GM19099 (cell line): ENCODE measurements around the gene FASLG.

Experiments used
- POLR2A ChIP-seq: IDR thresholded peaks from 3 replicates; pipeline ENCODE4 v1.6.1; 2011; ENCODE audit warnings: low read depth; ENCODE audit not compliant: insufficient read length; ENCODE audit errors: extremely low read depth

Gene FASLG

GRCh38 chr1:172658871-172659453 is at the start of gene FASLG:
Gene FASLG, plus strand, starts transcription at chr1:172659103. Its CDS starts 99 bp downstream, at chr1:172659202.
- TF ChIP-seq POLR2A, result no peak

GRCh38 chr1:172609528-172609927 is 49.4 kb upstream of the FASLG start:
- no peak for TF ChIP-seq POLR2A

GRCh38 chr1:172612478-172612877 is 46.4 kb upstream of the FASLG start:
- TF ChIP-seq POLR2A, result no peak

GRCh38 chr1:172613294-172613693 is 45.6 kb upstream of the FASLG start:
- no peak for TF ChIP-seq POLR2A

GRCh38 chr1:172616195-172616594 is 42.7 kb upstream of the FASLG start:
- no peak for TF ChIP-seq POLR2A

- no peak for TF ChIP-seq POLR2A
Observed at GRCh38 chr1:172616636-172617035, 42.3 kb upstream of the FASLG start.

GRCh38 chr1:172622541-172622940 is 36.4 kb upstream of the FASLG start:
- TF ChIP-seq POLR2A, result no peak

GRCh38 chr1:172623748-172624147 is 35.2 kb upstream of the FASLG start:
- no peak for TF ChIP-seq POLR2A

- no peak for TF ChIP-seq POLR2A
Observed at GRCh38 chr1:172626845-172627244, 32.1 kb upstream of the FASLG start.

- TF ChIP-seq POLR2A, result no peak
Observed at GRCh38 chr1:172627702-172628101, 31.2 kb upstream of the FASLG start.

GRCh38 chr1:172628401-172628800 is 30.5 kb upstream of the FASLG start:
- TF ChIP-seq POLR2A, result no peak

GRCh38 chr1:172629170-172629569 is 29.7 kb upstream of the FASLG start:
- TF ChIP-seq POLR2A, result no peak

GRCh38 chr1:172629638-172630037 is 29.3 kb upstream of the FASLG start:
- TF ChIP-seq POLR2A, result no peak

- no peak for TF ChIP-seq POLR2A
Observed at GRCh38 chr1:172630056-172630818, 28.7 kb upstream of the FASLG start.

- TF ChIP-seq POLR2A, result no peak
Observed at GRCh38 chr1:172630868-172631267, 28.0 kb upstream of the FASLG start.

GRCh38 chr1:172637522-172637921 is 21.4 kb upstream of the FASLG start:
- TF ChIP-seq POLR2A, result no peak
